ENCODE results near the gene IL17B. TPM values are rescaled to one million over a fixed set of nuclear protein-coding genes. Genes with fewer than 3 reads are reported as not detected.

IL17B gene
- total and polyA plus RNA-seq, 2 experiments from 2014 or later, result not detected

- H3K4me3 Mint-ChIP-seq, result no peak overlapping the region
- no peaks in the 10 kb centered on the region for H3F3A ChIP-seq (replicated peaks; ENCODE audit: low read depth)
- ATAC-seq (peak; percentile 90), DNase-seq (ENCODE audit: low spot score) (peak; percentile 91)
- no peaks in the 10 kb centered on the region; the same call in 1 of the 2 replicates for H4K20me1 ChIP-seq (replicated peaks; ENCODE audit: insufficient read depth)
- H3K36me3 Mint-ChIP-seq (ENCODE audit: low read depth), result peaks cover 4% of the 10 kb centered on the region; the same call in 2 of the 3 replicates
- peaks cover 9% of the 10 kb centered on the region for H3K27me3 Mint-ChIP-seq (ENCODE audit: insufficient read depth, low read depth, poor library complexity)
- H3K4me1 Mint-ChIP-seq, result peaks cover 26% of the 10 kb centered on the region
- H3K4me2 ChIP-seq, result no peak overlapping the region
- H3K9me2 ChIP-seq (ENCODE audit: insufficient read depth), result no peaks in the 10 kb centered on the region; the same call in 1 of the 2 replicates
- no peak overlapping the region for H3K27ac ChIP-seq (ENCODE audit: low read depth)
- no peaks in the 10 kb centered on the region for H3K9me3 Mint-ChIP-seq
- no peak overlapping the region for H3K27ac Mint-ChIP-seq
- H2AFZ ChIP-seq, result peak overlapping the region; percentile 45; the same call in 1 of the 2 replicates
- no peaks in the 10 kb centered on the region for H3K36me3 ChIP-seq (ENCODE audit: insufficient read depth)
- TF ChIP-seq CREB1 (CRISPR knock-in tag; IDR thresholded peaks at IDR 0.05; ENCODE audit: low read depth) (no peak), JUNB (IDR thresholded peaks at IDR 0.05; ENCODE audit: unreplicated experiment) (no peak), STAT1 (IDR thresholded peaks at IDR 0.05; ENCODE audit: unreplicated experiment) (no peak), NANOG (IDR thresholded peaks at IDR 0.05; ENCODE audit: borderline replicate concordance) (no peak), POLR2AphosphoS5 (IDR thresholded peaks at IDR 0.05; ENCODE audit: low read depth) (no peak)
- TF ChIP-seq, protein P1, sequence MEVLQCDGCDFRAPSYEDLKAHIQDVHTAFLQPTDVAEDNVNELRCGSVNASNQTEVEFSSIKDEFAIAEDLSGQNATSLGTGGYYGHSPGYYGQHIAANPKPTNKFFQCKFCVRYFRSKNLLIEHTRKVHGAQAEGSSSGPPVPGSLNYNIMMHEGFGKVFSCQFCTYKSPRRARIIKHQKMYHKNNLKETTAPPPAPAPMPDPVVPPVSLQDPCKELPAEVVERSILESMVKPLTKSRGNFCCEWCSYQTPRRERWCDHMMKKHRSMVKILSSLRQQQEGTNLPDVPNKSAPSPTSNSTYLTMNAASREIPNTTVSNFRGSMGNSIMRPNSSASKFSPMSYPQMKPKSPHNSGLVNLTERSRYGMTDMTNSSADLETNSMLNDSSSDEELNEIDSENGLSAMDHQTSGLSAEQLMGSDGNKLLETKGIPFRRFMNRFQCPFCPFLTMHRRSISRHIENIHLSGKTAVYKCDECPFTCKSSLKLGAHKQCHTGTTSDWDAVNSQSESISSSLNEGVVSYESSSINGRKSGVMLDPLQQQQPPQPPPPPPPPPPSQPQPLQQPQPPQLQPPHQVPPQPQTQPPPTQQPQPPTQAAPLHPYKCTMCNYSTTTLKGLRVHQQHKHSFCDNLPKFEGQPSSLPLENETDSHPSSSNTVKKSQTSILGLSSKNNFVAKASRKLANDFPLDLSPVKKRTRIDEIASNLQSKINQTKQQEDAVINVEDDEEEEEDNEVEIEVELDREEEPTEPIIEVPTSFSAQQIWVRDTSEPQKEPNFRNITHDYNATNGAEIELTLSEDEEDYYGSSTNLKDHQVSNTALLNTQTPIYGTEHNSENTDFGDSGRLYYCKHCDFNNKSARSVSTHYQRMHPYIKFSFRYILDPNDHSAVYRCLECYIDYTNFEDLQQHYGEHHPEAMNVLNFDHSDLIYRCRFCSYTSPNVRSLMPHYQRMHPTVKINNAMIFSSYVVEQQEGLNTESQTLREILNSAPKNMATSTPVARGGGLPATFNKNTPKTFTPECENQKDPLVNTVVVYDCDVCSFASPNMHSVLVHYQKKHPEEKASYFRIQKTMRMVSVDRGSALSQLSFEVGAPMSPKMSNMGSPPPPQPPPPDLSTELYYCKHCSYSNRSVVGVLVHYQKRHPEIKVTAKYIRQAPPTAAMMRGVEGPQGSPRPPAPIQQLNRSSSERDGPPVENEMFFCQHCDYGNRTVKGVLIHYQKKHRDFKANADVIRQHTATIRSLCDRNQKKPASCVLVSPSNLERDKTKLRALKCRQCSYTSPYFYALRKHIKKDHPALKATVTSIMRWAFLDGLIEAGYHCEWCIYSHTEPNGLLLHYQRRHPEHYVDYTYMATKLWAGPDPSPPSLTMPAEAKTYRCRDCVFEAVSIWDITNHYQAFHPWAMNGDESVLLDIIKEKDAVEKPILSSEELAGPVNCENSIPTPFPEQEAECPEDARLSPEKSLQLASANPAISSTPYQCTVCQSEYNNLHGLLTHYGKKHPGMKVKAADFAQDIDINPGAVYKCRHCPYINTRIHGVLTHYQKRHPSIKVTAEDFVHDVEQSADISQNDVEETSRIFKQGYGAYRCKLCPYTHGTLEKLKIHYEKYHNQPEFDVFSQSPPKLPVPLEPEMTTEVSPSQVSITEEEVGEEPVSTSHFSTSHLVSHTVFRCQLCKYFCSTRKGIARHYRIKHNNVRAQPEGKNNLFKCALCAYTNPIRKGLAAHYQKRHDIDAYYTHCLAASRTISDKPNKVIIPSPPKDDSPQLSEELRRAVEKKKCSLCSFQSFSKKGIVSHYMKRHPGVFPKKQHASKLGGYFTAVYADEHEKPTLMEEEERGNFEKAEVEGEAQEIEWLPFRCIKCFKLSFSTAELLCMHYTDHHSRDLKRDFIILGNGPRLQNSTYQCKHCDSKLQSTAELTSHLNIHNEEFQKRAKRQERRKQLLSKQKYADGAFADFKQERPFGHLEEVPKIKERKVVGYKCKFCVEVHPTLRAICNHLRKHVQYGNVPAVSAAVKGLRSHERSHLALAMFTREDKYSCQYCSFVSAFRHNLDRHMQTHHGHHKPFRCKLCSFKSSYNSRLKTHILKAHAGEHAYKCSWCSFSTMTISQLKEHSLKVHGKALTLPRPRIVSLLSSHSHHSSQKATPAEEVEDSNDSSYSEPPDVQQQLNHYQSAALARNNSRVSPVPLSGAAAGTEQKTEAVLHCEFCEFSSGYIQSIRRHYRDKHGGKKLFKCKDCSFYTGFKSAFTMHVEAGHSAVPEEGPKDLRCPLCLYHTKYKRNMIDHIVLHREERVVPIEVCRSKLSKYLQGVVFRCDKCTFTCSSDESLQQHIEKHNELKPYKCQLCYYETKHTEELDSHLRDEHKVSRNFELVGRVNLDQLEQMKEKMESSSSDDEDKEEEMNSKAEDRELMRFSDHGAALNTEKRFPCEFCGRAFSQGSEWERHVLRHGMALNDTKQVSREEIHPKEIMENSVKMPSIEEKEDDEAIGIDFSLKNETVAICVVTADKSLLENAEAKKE (CRISPR knock-in tag; IDR thresholded peaks at IDR 0.05), result no peak
- TF ChIP-seq, protein P2, sequence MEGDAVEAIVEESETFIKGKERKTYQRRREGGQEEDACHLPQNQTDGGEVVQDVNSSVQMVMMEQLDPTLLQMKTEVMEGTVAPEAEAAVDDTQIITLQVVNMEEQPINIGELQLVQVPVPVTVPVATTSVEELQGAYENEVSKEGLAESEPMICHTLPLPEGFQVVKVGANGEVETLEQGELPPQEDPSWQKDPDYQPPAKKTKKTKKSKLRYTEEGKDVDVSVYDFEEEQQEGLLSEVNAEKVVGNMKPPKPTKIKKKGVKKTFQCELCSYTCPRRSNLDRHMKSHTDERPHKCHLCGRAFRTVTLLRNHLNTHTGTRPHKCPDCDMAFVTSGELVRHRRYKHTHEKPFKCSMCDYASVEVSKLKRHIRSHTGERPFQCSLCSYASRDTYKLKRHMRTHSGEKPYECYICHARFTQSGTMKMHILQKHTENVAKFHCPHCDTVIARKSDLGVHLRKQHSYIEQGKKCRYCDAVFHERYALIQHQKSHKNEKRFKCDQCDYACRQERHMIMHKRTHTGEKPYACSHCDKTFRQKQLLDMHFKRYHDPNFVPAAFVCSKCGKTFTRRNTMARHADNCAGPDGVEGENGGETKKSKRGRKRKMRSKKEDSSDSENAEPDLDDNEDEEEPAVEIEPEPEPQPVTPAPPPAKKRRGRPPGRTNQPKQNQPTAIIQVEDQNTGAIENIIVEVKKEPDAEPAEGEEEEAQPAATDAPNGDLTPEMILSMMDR (conservative IDR thresholded peaks at IDR 0.05; ENCODE audit: low read depth in 2 of 2), result peak; percentile 71 to 88
- H3K79me2 ChIP-seq (replicated peaks; ENCODE audit: insufficient read depth), result no peaks in the 10 kb centered on the region
- peaks cover 3% of the 10 kb centered on the region; the same call in 1 of the 2 replicates for H3K4me1 ChIP-seq (ENCODE audit: insufficient read depth)
- H3K27me3 ChIP-seq (ENCODE audit: insufficient read depth), result no peaks in the 10 kb centered on the region
- H3K4me3 ChIP-seq, result no peak overlapping the region
These were observed 7.7 kb downstream of the IL17B start for GRCh38 chr5:149371296-149371962.

All from GM23338 (cell line).